Stimulated activated CD8-positive, alpha-beta memory T cell treated with anti-CD3 and anti-CD28 coated beads, Interleukin-7, amount 100 ng/mL, for 24 hours (primary cell): ENCODE data around the gene MRPL36.
"Not testable (repeated sequence)": the region's sequence is repeated elsewhere in the genome, so short reads cannot be mapped to it uniquely, and the experiment has no call there.

Experiments used
- DNase-seq: peaks from one replicate; pipeline ENCODE4 v3.0.0-alpha.2; 2020; ENCODE audit warnings: low read depth

The MRPL36 gene

GRCh38 chr5:1815071-1815786 is 15.6 kb upstream of the MRPL36 start:
- DNase-seq = no peak

GRCh38 chr5:1814183-1815020 is 14.8 kb upstream of the MRPL36 start:
- no peak for DNase-seq

- DNase-seq = no peak
Observed at GRCh38 chr5:1810581-1811101, 11.0 kb upstream of the MRPL36 start.

- no peak for DNase-seq
Observed at GRCh38 chr5:1809416-1810035, 9.9 kb upstream of the MRPL36 start.

GRCh38 chr5:1808439-1808838 is 8.8 kb upstream of the MRPL36 start:
- no peak for DNase-seq

- DNase-seq = no peak
Observed at GRCh38 chr5:1807451-1808185, 8.0 kb upstream of the MRPL36 start.

GRCh38 chr5:1806974-1807373 is 7.3 kb upstream of the MRPL36 start:
- no peak for DNase-seq

- DNase-seq = no peak
Observed at GRCh38 chr5:1806199-1806598, 6.6 kb upstream of the MRPL36 start.

GRCh38 chr5:1805736-1806135 is 6.1 kb upstream of the MRPL36 start:
- no peak for DNase-seq

GRCh38 chr5:1805326-1805725 is 5.7 kb upstream of the MRPL36 start:
- DNase-seq = no peak

- no peak for DNase-seq
Observed at GRCh38 chr5:1804001-1804690, 4.5 kb upstream of the MRPL36 start.

GRCh38 chr5:1803192-1803591 is 3.6 kb upstream of the MRPL36 start:
- DNase-seq = no peak

GRCh38 chr5:1801967-1802295 is 2.3 kb upstream of the MRPL36 start:
- no peak for DNase-seq

- DNase-seq = peak; percentile 64
Observed at GRCh38 chr5:1801222-1801966, 1.8 kb upstream of the MRPL36 start, which contains the start of gene NDUFS6. TSS of gene NDUFS6 (plus strand) at chr5:1801407. CDS start at chr5:1801418, 11 bp downstream.

- no peak for DNase-seq
Observed at GRCh38 chr5:1800472-1801221, 1.0 kb upstream of the MRPL36 start.

GRCh38 chr5:1799110-1799601 is 481 bp downstream of the MRPL36 start:
- no peak for DNase-seq

GRCh38 chr5:1798589-1798988 is 1.0 kb downstream of the MRPL36 start:
- not testable (repeated sequence) for DNase-seq

- DNase-seq = no peak
Observed at GRCh38 chr5:1797855-1798254, 1.8 kb downstream of the MRPL36 start.

- no peak for DNase-seq
Observed at GRCh38 chr5:1797103-1797800, 2.4 kb downstream of the MRPL36 start.
